ENCODE measurements around the gene RECK.
"Not testable (repeated sequence)": the region's sequence is repeated elsewhere in the genome, so short reads cannot be mapped to it uniquely, and the experiment has no call there.

The RECK gene

DNA sequence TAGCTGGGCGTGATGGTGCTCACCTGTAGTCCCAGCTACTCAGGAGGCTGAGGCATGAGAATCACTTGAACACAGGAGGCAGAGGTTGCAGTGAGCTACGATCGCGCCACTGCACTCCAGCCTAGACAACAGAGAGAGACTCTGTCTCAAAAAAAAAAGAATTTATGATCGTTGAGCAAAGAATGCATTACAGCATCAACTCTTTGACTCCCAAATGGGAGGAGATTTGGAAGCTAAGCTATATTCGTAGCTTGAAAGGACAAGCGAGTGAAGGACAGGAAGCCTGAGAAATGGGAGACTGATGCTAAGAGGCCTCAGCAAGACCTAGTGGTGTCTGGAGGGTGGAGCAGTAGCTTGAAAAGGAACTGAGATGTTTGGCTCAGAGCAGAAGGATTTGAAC lies 122.2 kb downstream of the RECK start:
- DNase-seq (ENCODE audit: low read depth): no peak

DNA sequence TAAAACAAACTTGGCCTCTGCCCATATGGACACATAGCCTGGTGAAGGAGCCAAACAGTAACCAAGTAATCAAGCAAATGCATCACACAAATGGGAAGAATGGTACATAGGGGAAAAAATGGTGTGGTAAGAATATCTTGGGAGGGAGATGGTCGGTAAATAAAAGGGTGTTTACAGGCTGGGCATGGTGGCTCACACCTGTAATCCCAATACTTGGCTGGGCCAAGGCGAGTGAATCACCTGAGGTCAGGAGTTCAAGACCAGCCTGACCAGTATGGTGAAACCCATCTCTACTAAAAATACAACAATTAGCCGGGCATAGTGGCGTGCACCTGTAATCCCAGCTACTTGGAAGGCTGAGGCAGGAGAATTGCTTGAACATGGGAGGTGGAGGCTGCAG lies 122.8 kb downstream of the RECK start:
- DNase-seq (ENCODE audit: low read depth): not testable (repeated sequence)

DNA sequence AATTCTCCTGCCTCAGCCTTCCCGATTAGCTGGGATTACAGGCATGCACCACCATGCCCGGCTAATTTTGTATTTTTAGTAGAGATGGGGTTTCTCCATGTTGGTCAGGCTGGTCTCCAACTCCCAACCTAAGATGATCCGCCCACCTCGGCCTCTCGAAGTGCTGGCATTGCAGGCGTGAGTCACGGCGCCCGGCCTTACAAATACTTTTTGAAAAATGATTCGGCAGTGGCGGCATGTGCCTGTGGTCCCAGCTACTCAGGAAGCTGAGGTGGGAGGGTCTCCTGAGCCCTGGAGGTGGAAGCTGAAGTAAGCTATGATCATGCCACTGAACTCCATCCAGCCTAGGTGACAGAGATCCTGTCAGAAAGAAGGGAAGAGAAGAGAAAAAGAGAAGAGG lies 123.4 kb downstream of the RECK start:
- DNase-seq (ENCODE audit: low read depth): not testable (repeated sequence)

DNA sequence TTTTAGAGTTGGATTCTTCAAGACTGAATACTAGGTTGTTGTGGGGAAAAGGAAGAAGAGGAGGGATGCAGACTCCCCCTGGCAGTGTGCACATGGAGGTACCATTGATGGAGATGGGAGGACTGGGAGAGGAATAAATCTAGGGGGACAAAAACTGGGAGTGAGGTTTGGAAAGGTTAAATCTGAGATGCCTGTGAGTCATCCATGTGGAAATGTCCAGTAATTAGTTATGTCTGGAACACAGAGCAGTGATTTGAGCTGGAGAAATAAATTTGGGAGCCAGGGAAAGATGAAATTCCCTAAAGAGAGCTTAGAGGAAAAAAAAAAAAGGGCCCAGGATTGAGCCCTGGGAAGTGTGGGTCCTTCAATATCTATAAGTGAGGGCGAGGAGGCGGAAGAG lies 124.5 kb downstream of the RECK start:
- no peak for DNase-seq (ENCODE audit: low read depth)

DNA sequence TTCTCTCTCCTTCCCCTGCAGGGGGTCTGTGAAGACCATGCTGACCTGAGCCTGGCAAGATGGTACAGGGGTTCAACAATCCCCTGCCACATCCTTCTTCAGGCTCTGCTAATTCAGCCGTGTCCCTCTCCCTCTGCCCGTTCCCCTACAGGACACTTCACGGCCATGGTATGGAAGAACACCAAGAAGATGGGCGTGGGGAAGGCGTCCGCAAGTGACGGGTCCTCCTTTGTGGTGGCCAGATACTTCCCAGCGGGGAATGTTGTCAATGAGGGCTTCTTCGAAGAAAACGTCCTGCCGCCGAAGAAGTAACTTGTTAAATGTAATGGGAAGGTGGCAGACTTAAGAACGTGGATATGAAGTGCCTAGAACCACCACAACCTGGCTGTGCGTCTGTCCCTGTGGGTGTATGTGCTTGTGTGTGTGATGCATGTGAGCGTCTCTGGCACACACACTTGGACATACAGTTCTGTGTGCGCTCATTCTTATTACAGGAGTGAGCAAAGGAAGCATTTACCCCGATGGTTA lies 125.6 kb downstream of the RECK start:
- DNase-seq (ENCODE audit: low read depth): no peak

DNA sequence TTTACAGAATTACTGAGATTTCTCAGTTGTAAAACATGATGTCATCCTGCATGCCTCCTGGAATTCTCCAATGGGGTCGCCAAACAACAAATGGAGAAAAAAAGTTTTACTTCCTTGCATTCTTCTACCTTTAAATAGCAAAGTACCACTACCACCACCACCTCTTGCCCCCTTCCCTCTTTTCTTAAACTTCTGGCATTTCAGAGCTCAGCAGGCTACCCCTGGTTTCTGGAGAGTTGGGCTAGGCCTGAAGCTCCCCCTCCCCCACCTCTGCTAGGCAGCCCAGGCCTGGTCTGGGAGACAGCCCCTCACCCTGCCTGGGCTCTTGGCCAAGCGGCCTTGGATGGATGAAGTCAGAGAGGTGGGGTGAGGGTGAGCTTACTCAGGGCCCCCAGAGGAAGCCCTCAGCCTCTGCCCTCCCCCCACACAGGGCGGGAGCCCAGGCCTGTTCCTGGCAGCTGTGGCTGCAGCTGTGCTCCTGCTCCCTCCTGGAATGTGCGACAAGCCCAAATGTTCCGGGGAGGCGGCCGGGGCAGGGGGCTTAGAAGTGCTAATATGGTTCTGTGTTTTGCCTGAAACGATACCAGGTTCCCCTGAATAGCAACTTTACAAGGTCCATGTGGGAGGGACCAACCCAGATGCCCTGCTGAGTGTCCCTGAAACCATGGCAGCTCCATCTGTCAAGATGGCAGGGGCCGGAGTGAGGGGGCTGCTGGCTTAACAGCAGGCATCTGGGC lies 126.5 kb downstream of the RECK start:
- no peak for DNase-seq (ENCODE audit: low read depth)

DNA sequence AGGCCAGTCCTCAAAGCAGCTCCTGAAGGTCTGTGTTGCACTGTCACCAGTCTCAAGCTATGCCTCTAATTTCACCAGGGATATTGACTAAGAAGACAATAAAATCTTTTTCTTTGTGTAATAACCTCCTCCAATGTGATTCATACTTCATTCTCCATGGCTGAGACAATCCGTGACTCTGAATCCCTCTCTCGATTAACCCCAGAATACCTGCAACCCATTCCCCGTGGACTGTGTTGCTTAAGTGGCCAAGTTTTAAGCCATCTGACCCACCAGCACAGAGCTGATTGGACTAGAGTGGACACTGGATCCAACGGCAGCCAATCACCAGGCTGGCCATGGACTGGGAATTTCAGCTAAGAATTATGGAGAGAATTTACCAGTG lies 127.1 kb downstream of the RECK start:
- no peak for DNase-seq (ENCODE audit: low read depth)

DNA sequence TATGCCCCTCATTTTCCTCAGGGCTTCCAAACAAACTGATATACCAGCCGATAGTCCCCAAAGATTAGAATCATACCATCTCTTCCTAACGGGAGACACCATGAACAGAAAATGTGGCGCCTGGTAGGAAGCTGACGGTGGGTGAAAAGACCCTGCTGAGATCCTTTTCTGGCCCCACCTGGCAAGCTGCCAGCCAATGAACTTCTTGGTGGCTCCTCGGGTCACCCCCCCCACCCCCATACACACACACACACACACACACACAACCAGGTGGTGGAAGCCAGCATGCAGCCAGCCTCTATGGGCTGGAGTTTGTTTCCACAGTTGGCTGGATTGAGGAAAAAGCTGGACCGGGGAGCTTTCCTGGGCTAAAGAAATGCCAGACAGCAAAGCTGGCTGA lies 127.7 kb downstream of the RECK start:
- DNase-seq (ENCODE audit: low read depth): no peak

DNA sequence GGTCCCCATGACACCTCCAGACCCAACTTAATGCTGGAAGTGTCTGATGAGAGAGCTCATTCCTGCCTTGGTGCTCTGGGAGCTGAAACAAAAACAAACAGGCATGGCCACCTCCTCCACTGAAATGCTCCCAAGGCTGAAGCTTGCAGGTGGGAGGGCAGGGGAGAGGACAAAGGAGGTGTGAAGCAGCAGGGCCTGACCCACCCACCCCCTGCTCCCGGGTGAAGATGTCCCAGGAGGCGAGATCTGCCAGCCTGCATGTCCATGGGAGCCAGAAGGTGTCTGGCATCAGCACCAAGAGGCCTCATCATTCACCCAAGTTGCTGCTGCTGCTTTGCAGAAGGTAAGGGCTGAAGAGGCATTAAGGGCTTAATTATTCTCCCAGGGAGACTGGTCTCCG lies 128.3 kb downstream of the RECK start:
- no peak for DNase-seq (ENCODE audit: low read depth)

DNA sequence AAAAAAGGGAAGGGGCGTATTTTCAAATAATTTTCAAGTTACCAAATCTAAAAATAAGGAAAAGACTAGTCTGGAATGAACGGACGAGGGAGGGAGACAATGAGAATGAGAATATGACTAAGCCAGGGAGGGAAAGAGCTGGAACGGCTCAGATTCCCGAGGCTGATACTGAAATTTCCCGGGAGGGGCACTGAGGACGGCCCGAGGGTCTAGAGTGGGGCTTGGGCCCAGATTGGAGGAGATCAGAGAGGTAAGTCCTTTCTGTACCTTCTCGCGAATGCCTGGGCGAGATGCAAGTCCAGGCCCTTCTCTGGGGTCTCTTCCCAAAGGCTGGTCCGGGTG lies 129.1 kb downstream of the RECK start:
- DNase-seq (ENCODE audit: low read depth): no peak

DNA sequence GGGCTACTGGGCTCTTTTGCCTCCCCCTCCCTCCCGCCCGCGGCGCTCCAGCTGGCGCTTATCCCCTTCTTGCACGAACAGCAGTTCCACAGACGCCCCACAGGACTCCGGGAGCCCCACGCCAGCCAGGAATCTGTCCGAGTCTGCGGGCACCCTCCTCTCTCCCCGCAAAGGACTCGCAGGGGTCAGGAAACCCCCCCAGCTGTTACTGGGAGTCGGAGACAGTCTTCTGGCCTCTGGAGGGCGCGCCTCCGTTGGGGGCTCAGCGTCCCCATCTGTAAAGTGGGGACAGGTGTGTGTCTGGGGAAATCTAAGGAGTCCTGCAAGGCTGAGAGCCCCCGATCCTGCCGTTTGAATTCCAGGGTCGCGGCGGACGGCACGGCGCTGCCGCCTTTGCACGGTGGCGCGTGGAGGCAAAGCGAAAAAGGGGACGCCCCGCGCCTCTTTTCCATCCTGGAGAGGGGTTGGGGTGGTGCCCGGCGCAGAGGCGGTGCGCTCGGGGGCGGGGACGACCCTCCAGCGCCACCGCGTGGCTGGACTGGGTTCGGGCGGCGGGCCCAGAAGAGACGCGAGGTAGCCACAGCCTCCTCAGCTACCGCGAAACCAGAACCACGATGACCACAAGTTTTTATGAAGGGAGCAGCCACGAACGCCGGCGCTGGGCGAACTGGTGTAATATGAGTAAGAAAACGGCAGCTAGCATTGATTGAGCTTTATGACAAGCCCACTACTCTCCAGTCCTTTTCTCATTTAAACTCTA lies 129.6 kb downstream of the RECK start:
- peak; percentile 75 for DNase-seq (ENCODE audit: low read depth)

DNA sequence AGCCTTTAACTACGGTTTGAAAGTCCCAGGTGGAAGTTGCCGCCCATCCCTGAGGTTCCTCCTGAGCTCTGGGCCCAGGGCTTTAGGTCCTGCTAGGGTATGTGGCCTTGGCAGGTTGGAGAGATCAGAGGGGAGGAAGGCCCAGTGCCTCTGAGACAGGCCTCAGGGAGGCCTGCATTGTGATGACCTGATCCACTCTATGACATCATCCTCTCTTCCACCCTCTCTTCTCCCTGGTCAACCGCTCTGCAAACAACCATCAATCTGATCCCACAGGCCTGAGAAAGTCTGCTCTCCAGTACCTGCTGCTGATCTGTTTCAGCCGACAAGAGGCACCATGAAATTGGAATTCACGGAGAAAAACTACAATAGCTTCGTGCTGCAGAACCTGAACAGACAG lies 132.5 kb downstream of the RECK start, which contains the start of gene CCIN:
Gene CCIN (plus strand): TSS at position 223 of the 400 bp plus-strand sequence. CDS start 115 bp downstream, at position 338.
- no peak for DNase-seq (ENCODE audit: low read depth)

DNA sequence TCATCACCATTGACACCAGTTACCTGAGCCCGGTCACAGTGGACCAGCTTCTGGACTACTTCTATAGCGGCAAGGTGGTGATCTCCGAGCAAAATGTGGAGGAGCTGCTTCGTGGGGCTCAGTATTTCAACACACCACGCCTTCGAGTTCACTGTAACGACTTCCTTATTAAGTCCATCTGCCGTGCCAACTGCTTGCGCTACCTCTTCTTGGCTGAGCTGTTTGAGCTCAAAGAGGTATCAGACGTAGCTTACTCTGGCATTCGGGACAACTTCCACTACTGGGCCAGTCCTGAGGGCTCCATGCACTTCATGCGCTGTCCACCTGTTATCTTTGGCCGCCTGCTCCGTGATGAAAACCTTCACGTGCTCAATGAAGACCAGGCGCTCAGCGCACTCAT lies 133.0 kb downstream of the RECK start:
- no peak for DNase-seq (ENCODE audit: low read depth)

DNA sequence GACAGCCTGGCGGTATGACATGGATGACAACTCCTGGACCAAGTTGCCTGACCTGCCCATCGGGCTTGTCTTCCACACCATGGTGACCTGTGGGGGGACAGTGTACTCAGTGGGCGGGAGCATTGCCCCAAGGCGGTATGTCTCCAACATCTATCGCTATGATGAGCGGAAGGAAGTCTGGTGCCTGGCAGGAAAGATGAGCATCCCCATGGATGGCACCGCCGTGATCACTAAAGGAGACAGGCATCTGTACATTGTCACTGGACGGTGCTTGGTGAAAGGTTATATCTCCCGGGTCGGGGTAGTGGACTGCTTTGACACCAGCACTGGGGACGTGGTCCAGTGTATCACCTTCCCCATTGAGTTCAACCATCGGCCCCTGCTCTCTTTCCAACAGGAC lies 133.8 kb downstream of the RECK start:
- DNase-seq (ENCODE audit: low read depth): no peak

DNA sequence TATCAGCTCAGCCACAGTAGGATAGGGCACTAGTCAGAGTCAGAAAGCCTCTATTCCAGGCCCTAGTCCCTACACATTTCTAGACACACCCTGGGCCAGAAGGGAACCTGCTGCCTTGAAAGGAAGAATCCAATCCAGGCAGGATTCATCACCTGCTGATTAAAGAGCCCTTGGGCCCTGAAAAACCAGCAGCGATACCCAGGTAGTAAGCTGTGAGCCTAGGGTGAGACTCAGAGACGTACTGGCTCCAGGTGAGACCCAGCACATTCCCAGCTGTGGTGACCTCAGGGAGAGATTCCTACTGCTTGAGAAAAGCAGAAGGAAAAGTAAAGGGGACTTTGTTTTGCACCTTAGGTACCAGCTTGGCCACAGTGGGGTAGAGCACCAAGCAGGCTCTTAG lies 137.1 kb downstream of the RECK start:
- no peak for DNase-seq (ENCODE audit: low read depth)
